Measurements from ENCODE around the gene SCMH1.
"Not testable (repeated sequence)": the region's sequence is repeated elsewhere in the genome, so short reads cannot be mapped to it uniquely, and the experiment has no call there.

SCMH1 gene

GRCh38 chr1:41152622-41153044, 89.5 kb downstream of the SCMH1 start:
- no peak for DNase-seq (ENCODE audit: low spot score)

DNA sequence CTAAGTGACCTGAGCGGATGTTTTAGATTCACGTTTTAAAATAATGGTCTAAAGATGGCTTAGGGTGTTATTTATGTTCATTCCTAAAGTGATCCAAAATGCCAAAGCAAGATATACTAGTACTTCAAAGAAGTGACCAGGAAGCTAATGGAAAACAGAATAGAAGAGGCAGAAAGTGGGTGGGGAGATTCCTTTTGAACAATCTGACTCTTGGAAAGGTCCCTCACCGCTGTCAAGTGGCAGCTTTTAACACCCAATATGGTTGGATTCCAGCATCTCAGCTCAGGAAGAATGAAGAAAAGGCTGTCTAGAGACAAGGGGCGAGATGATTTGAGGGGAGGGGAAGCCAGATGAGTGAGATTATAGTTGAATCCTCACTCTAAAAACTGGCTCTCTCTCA, 90.3 kb downstream of the SCMH1 start:
- no peak for DNase-seq (ENCODE audit: low spot score)

DNA sequence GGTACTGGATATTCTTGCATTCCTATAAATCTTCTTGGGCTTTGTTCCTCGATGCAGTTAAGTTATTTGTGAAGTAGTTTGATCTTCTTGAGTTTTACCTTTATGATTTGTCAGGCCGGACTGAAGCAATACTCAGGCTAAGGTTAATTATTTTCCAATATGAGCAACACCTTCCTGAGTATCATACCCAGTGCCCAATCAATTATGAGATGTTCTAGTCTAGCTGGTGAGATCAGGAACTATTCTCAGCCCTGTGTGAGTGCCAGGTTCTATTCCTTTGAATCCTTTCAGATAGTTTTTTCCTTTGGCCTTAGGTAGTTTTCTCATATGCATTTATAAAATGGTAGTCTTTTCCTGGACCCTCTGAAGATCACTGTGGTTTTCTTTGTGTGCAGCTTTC, 92.5 kb downstream of the SCMH1 start:
- DNase-seq (ENCODE audit: low spot score), result no peak

GRCh38 chr1:41144285-41144684, 97.8 kb downstream of the SCMH1 start:
- no peak for DNase-seq (ENCODE audit: low spot score)

- DNase-seq (ENCODE audit: low spot score), result no peak
These were observed 103.6 kb downstream of the SCMH1 start for GRCh38 chr1:41138549-41138948.

DNA sequence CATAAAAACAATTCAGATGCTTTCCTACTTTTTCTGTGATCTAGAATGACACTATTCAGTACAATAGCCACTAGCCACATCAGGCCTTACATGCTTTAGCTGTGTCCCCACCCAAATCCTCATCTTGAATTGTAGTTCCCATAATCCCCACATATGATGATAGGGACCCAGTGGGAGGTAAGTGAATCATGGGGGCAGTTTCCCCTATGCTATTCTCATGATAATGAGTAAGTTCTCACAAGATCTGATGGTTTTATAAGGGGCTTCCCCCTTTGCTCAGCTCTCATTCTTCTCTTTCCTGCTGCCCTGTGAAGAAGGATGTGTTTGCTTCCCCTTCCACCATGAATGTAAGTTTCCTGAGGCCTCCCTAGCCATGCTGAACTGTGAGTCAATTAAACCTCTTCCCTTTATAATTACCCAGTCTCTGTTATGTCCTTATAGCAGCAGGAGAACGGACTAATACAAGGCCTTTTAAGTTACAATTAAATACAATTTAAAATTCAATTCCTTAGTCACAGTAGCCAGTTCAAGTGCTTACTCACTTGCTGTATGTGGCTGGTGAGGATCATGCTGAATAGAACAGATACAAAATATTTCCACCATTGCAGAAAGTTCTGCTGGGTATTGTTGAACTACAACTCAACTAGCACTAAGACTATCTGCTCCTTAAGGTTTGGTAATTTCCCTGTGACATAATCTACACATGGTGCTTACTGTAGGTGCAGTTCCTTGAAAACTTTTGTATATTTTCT, 106.7 kb downstream of the SCMH1 start:
- no peak for DNase-seq (ENCODE audit: low spot score)

- not testable (repeated sequence) for DNase-seq (ENCODE audit: low spot score)
These were observed 107.8 kb downstream of the SCMH1 start for GRCh38 chr1:41134325-41134724.

DNA sequence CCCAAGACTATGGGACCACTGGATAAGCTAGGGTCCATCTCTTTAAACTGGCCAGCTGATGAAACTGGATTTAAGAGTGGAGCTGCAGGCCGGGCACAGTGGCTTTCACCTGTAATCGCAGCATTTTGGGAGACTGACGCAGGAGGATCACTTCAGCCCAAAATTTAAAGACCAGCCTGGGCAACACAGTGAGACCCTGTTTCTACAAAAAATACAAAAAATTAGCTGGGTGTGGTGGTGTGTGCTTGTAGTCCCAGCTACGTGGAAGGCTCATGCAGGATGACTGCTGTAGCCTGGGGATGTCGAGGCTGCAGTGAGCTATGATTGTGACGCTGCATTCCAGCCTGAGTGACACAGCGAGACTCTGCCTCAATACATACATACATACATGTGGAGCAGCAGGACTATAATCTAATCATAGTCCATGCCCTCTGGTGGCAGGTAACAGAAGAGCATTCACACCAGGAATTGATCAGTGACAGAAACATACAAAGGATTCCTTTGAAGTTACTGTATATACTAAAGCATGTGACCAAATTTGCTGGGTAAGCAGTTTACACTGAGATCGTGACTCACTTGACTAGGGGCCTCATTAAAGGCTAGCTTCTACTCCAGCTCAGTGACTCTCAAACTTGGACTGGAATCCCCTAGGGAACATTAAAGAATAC, 119.1 kb downstream of the SCMH1 start:
- peak; percentile 7 for DNase-seq (ENCODE audit: low spot score)

DNA sequence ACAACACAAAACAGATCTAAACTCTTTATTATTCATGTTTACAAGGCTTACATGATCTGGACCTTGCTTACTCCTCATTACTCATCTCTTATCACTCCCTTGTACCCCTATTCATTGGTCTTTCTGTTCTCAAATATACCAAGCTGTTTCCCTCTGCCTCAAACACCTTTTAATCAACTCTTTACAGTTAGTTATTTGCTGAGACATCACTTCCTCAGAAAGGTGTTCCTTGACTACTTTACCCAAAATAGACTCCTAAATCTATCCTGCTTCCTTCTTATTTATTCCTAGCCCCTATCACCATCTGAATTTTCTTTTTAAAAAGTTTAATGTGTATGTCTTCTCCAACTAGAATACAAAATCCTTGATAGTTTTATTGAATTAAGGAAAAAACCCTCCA, 120.0 kb downstream of the SCMH1 start:
- no peak for DNase-seq (ENCODE audit: low spot score)

DNA sequence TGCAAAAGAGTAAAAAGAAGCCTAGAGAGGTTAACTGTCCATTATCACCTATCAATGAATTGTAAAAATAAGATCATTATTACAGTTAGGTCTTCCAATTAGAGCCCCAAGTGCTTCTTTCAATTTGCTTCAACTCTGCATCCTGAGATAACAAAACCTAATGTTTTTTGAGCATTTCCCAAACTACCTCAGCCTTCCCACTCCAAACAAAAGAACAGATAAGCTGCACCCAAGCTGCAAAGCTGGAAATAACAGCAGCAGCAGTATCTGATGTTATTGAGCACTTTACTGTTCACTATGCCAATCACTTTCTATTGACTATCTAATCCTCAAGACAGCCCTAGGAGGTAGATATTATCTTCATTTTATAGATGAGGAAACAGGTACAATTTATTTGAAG, 123.5 kb downstream of the SCMH1 start:
- DNase-seq (ENCODE audit: low spot score), result no peak

- not testable (repeated sequence) for DNase-seq (ENCODE audit: low spot score)
These were observed 124.9 kb downstream of the SCMH1 start for GRCh38 chr1:41117241-41117640.

DNA sequence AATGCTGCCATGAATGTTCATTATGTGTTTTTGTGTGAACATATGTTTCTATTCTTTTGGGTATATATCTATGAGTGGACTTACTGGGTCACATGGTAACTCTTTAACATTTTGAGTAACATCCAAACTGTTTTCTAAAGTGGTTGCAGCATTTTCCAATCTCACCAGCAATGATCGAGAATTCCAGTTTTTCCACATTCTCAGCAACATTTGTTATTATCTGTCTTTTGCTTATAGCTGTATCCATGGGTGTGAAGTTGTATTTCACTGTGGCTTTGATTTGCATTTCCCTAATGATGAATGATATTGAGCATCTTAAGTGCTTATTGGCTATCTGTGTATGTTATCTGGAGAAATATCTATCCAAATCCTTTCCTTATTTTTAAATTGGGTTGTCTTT, 131.4 kb downstream of the SCMH1 start:
- DNase-seq (ENCODE audit: low spot score), result no peak

- DNase-seq (ENCODE audit: low spot score), result no peak
These were observed 131.8 kb downstream of the SCMH1 start for GRCh38 chr1:41110286-41110685.

GRCh38 chr1:41109310-41110197, 132.6 kb downstream of the SCMH1 start:
- no peak for DNase-seq (ENCODE audit: low spot score)

DNA sequence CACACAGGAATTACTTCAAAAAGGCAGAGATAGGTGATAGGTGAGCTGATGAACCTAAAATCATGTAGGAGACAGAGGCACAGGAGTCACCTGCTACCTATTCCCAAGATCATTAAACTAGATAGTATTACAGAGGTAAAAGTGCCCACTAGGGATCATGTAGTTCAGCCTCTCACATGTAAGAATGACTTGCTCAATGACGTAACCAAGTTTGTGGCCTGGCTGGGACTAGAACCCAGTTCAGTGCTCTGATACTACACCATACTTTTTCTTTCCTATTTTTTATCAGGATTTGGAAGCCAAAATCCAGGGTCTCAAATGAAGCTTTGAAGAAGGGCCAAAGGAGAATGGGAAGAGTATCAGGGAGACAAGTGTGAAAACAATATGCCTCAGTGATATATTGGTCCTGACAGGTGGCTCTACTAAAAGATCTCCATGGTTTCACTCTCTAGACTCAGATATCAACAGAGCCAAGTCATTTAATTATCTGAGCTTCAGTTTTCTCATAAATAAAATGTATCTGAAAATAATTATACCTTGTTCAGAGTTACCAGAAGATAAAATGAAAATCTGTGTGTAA, 133.3 kb downstream of the SCMH1 start:
- DNase-seq (ENCODE audit: low spot score), result no peak

GRCh38 chr1:41103766-41104165, 138.3 kb downstream of the SCMH1 start:
- DNase-seq (ENCODE audit: low spot score), result no peak

DNA sequence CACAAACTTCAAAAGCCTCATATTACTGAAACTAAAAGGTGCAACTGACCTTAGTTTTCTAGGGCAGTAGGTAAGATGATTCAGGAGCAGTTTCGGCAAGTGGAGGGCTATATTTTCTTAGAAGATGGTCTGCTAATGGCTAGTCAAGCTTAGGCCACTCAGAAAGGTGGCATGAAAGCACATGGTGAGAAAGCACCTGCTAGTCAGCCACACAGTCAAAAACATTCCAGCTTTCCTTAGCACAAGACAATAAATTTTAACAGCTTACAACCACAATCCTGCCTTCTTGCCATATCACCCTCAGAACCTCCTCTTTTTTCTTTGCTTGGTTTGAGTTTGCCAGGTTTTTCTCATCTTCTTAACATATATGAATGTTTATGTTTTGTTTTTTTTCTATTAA, 139.5 kb downstream of the SCMH1 start:
- no peak for DNase-seq (ENCODE audit: low spot score)

- no peak for DNase-seq (ENCODE audit: low spot score)
These were observed 140.0 kb downstream of the SCMH1 start for GRCh38 chr1:41101950-41102607.

GRCh38 chr1:41101076-41101475, 141.0 kb downstream of the SCMH1 start:
- DNase-seq (ENCODE audit: low spot score), result no peak

DNA sequence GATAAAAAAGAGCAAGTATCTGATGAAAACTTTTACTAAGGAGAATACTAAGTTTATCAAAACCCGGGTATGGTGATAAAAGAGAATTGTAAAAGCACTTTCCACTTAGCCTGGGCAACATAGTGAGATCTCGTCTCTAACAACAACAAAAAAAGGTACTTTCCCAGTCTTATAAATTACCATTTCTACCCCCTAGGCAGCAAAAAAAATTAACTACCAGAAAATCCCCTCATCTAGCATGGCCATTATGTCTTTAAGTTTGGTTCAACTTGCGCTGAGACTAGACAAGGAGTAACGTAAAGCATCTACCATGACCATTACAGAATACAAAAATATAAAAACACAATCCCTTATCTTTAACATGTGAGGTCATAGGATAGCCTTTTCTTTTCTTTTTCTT, 141.9 kb downstream of the SCMH1 start:
- no peak for DNase-seq (ENCODE audit: low spot score)

- DNase-seq (ENCODE audit: low spot score), result no peak
These were observed 143.2 kb downstream of the SCMH1 start for GRCh38 chr1:41098730-41099460.
